Left renal cortex interstitium (tissue), 4 donors: ENCODE results near the gene TP53AIP1. TPM values are rescaled to one million over a fixed set of nuclear protein-coding genes. Genes with fewer than 3 reads are reported as not detected.

Source experiments
- DNase-seq, 4 donors: peaks; one replicate each; pipeline ENCODE4 v3.0.0-alpha.2; 2013; ENCODE audit warnings: low read depth in 4 of 4, low spot score in 2 of 4, missing footprints in 1 of 4
- polyA plus RNA-seq, 4 donors: library from polyadenylated mRNA; unstranded; fragments of 120-200 nt; gene quantifications; one replicate each; pipeline ENCODE4 v1.2.1, GENCODE V29; 2013; ENCODE audit not compliant: insufficient read length in 4 of 4

The TP53AIP1 gene
- 1 to 10 TPM in 2 of 4 donors, under 1 TPM in 2; 0.85 to 1.2 (median 0.96) TPM for polyA plus RNA-seq

DNA sequence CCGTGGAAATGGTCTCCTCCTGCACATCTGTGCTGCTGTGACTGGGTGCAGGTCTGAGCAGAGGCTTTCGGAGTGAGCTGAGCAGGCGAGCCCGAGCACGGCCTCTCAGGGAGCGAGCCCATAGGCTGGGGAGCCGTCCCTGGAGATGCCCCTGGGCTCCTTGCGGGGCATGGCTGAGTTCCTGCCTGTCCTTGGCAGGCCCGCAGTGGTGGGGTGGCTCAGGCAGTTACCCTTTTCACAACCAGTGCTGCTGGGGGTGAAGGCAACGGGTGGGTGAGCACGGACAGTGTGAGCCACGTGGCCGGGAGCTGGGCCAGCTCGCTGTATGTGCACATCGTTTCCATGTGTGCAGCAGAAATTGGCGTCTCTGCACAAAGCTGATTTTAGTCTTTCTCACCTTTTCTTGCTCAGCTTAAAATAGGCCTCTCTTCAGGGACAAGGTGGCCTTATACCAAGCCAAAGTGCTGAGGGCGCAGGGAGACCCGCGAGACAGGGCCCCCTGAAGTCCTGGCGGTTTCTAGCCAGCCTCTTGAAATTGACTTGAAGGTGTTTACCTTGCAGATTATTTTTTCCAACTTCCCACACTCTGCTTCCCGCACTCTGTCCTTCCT is at the start of gene TP53AIP1:
TSS of gene TP53AIP1 (minus strand) at position 55 of the 611 bp plus-strand sequence. CDS start 5,053 bp downstream, outside the sequence.
- no peak for DNase-seq

DNA sequence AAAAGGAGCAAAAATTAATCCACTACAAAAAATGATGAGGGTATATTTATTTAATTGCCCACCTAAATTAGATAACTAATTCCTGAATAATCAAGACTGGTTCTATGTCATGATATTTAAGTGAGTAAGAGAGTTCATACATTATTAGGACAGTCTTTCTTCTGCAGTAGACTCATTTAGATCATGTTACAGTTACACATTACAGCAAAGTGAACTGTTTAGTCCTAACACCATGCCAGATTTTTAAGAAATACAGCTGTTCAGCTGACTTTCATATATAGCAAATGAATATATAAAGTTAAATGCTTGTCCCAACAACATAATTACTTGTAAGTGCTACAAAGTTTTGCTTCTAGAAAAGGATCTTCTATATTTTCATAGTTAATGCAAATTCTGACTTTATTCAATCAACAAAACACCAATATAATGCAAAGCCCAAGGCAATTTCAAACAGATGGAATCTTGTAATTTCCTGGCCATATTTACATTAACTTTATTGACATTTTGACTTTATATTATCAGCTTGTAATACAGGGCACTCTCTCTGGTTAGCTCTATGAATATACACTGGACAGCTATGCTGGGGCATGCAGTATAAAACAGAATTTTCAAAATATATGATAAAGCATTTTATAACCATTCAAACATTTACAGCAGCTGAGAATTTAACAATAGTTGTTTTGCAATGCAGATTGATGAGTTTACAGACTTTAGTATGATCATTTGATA is 45.7 kb upstream of the TP53AIP1 start:
- DNase-seq: no peak

DNA sequence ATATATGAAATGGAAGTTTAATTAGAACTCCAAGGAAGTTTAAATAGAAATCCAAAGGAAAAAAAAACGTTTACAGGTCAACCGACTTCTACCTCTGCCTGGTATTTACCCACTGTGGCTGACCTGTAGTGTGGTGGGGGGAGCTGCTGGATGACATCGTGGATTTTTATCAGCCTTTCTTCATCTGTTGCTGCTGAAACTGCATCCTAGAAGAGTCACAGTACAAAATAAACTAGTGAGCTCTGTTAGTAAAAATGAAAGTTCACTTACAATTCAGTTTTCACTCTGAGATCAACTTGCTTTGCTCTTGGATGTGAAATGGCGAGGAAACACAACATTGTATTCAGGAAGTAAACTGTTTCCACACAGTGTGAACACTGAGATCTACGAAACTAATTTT is 43.2 kb upstream of the TP53AIP1 start:
- no peak for DNase-seq

- no peak for DNase-seq
These were observed 40.4 kb upstream of the TP53AIP1 start for GRCh38 chr11:128983023-128983422.

DNA sequence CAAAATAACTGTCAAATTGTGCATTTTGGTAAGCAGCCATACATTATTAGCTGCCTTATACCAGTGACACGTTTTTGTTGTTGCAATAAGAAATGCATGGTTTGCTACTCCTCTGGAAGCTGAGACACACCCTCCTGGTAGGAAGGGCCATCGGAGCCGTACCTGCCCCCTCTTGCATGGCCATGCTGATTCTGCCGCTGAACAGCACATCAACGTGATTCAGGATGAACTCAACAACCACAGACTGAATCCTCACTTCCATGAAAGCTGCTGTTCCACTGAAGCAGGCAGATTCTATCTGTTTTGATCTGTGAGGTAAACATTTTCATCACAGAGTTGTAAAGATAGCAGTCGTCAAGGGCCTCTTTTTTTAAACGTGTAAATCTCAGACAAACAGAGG is 38.6 kb upstream of the TP53AIP1 start:
- no peak for DNase-seq

- DNase-seq: no peak
These were observed 28.0 kb upstream of the TP53AIP1 start for GRCh38 chr11:128970598-128971190.

DNA sequence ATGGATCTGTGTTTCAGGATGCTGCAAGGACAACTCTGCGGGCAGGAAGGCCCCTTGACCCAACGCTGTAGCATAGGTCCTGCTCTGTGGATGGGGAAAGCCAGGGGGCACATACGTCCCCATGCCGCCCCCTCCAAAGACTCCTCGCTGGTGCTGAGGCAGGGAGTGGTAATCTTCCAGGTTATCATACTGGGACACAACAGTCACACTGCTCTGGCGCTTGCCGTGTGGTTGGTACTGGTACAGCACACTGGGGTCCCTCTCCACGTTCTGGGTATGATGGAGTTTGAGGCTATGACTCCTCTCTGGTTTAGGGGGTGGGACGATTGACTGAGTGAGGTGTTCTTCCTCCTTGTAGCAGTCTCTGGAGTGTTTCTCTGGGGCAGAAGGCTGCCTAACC is 26.2 kb upstream of the TP53AIP1 start:
- no peak for DNase-seq

DNA sequence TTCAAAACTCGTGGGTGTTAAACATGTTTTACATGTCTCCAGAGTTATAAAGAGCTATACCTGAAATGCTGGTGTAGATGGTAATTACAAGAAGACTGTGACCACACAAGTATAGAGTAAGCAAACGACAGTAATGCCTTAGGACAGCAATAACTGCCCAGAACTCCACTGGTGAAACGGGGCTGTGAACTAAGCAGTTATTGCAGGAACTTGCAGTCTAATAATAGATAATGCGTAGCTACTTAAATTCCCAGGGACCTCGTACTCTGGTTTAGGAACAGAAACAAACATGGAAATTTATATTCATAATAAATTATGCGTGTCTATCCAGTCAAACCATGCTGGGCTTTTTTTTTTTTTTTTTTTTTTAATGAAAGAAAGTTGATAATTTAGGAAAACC is 24.9 kb upstream of the TP53AIP1 start:
- no peak for DNase-seq

- no peak for DNase-seq
These were observed 22.8 kb upstream of the TP53AIP1 start for GRCh38 chr11:128965485-128965884.

GRCh38 chr11:128964463-128964930 is 21.8 kb upstream of the TP53AIP1 start:
- DNase-seq: no peak

DNA sequence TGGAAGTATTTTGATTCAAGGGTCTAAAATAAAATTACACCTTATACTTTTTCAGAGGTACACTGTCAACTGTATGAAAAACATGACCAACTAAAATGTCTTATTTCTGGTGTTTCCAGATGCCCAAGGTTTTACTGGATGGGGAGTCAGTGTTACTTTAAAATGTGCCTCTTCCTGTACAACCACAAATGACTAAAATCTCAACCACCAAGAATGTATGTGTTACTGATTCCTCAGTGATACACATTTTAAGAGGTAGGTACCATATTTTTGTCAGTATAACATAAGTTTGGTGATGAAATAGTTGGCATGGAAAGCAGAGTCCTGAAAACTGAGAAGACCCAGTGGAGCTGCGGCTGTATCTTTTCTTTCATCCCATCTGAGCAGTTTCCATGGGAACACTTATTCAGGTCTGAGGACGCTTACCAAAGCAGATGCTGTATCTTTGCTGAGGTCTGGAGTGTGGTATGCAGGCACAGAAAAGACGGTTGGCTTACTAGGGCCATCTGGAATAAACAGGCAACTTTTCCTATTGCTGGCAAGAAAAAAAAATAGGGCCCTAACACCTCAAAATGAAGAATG is 21.2 kb upstream of the TP53AIP1 start:
- no peak for DNase-seq

- DNase-seq: no peak
These were observed 20.2 kb upstream of the TP53AIP1 start for GRCh38 chr11:128962896-128963295.

DNA sequence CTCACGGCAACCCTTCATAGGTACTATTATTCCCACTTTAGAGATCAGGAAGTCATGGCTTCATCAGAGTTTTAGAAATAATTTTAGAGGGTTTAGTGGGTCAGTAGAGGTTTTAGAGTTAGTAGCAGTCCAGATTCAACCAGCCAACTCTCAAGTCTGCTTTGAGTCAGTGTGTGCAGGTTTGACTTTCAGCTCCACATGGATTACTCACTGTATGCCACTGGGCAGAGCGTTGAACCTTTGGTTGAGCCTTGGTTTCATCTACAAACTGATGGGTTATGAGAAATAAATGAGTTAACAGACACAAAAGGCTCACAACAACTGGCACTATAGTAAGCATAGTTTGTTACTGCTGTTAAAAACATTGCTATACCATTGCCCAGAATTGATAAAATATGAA is 19.0 kb upstream of the TP53AIP1 start:
- no peak for DNase-seq

GRCh38 chr11:128957202-128957482 is 14.5 kb upstream of the TP53AIP1 start:
- no peak for DNase-seq

- DNase-seq: peak; percentile 55 to 76 (median 58)
These were observed 13.9 kb upstream of the TP53AIP1 start for GRCh38 chr11:128956401-128957201.

GRCh38 chr11:128955636-128956035 is 13.0 kb upstream of the TP53AIP1 start:
- DNase-seq: no peak

DNA sequence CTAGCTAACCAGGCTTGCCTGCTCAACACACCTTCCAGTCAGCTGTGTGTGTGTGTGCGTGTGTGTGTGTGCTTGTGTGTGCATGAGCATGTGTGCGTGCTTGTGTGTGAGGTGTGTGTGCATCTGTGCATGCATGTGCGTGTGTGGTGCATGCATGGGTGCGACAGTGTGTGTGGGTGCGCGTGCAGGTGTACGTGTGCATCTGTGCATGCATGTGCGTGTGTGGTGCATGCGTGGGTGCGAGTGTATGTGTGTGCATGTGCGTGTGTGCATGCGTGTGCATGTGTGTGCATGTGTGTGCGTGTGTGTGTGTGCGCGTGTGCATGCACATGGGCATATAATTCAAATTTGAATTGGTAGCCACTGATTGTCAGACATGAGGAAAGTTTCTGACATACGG is 10.5 kb upstream of the TP53AIP1 start:
- no peak for DNase-seq

- DNase-seq: no peak
These were observed 7.3 kb upstream of the TP53AIP1 start for GRCh38 chr11:128949791-128950454.

- DNase-seq: no peak
These were observed 5.9 kb upstream of the TP53AIP1 start for GRCh38 chr11:128948583-128948982.

- no peak for DNase-seq
These were observed 5.1 kb upstream of the TP53AIP1 start for GRCh38 chr11:128947773-128948172.
